ENCODE results near the gene FAM174C. TPM values are rescaled to one million over a fixed set of nuclear protein-coding genes. Genes with fewer than 3 reads are reported as not detected.

The FAM174C gene
- total and polyA plus RNA-seq, 10 donors: 35.8 to 134 (median 46.6) TPM

DNA sequence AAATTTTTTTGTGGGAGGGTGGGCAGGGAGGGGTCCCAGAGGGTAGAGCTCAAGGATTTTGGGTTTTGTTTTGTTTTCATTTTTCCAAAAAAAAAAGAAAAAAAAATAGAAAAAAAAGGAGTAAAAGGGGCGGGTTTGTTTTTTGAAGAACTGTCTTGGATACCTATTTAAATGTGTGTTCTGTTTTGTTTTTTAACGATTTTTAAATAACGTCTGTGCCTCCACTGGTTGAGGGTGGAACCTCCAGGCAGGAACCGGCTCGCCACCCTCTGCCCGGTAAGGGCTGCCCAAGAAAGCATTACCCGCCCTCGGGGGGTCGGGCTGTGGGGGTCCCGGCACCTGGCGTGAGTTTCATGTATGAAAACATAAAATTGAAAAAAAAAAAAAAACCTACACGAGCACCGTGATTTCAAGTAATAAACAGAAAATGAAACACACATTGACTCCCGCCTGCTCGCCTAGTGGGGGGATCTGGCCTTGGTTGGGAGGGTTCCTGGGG, 16.6 kb upstream of the FAM174C start:
- Histone ChIP-seq H3K4me3 (peak overlapping the region; percentile 25 to 80 (median 64)), H3K4me1 (peaks cover 82 to 100% (median 98%) of the 10 kb centered on the region in 6 donors), H3K27ac (peak overlapping the region; percentile 93 to 100 (median 99)), H3K36me3 (peaks cover 8 to 52% (median 44%) of the 10 kb centered on the region in 6 donors), H3K9me3 (no peaks in the 10 kb centered on the region), H3K27me3 (replicated peaks in 1 of 7) (no peaks in the 10 kb centered on the region)
- intact Hi-C loops (cut with DNase I; ENCODE audit: low total_unique reads): no loop called here
- WGBS, 5 donors: 2 to 4% (median 3%) methylated on average over 15 of the region's 15 CpGs
- DNase-seq: no peak
- TF ChIP-seq POLR2AphosphoS5 (IDR thresholded peaks at IDR 0.05) (no peak), POLR2A (IDR thresholded peaks at IDR 0.05) (no peak)
- TF ChIP-seq, protein P1, sequence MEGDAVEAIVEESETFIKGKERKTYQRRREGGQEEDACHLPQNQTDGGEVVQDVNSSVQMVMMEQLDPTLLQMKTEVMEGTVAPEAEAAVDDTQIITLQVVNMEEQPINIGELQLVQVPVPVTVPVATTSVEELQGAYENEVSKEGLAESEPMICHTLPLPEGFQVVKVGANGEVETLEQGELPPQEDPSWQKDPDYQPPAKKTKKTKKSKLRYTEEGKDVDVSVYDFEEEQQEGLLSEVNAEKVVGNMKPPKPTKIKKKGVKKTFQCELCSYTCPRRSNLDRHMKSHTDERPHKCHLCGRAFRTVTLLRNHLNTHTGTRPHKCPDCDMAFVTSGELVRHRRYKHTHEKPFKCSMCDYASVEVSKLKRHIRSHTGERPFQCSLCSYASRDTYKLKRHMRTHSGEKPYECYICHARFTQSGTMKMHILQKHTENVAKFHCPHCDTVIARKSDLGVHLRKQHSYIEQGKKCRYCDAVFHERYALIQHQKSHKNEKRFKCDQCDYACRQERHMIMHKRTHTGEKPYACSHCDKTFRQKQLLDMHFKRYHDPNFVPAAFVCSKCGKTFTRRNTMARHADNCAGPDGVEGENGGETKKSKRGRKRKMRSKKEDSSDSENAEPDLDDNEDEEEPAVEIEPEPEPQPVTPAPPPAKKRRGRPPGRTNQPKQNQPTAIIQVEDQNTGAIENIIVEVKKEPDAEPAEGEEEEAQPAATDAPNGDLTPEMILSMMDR (IDR thresholded peaks at IDR 0.05 in 8 of 11, conservative IDR thresholded peaks at IDR 0.05 in 3 of 11): peak in 2 of 11 experiments; percentile 28 to 31

DNA sequence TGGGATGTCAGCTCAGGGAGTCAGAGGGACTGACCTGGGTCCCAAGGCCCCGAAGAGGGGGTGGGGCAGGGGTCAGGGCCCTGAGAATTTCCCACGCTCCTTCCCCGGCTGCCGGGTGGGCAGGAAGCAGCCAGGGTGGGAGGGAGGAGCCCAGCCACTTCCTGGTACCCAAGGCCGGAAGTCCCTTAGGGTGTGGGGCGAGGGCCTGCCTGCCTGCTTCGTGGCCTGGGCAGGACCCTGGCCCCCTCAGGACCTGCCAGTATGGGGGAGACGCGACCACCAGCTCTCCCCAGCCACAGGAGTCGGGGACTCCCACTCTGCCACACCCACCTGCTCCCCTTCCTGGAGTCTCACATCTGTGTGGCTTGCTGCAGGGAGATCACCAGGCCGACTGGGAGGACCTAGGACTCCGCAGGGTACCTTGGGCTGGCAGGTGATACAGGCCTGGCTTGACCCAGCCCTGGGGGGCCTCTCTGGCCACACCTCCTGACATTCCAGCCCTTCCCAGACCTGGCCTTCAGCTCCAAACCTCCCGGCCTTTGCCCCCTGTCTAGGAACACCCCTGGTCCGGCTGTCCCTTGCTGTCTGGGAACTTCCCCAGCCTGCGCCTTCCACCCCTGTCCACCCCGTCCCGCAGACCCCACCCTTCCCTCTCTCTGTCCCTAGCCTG, 16.0 kb upstream of the FAM174C start:
- intact Hi-C loops (cut with DNase I; ENCODE audit: low total_unique reads): no loop called here
- Histone ChIP-seq H3K9me3 (no peaks in the 10 kb centered on the region), H3K27me3 (replicated peaks in 1 of 7) (no peaks in the 10 kb centered on the region), H3K36me3 (peaks cover 8 to 47% (median 38%) of the 10 kb centered on the region in 6 donors), H3K4me1 (peaks cover 79 to 100% (median 98%) of the 10 kb centered on the region in 6 donors), H3K27ac (peak overlapping the region; percentile 93 to 100 (median 99)), H3K4me3 (peak overlapping the region; percentile 25 to 80 (median 64))
- DNase-seq: peak; percentile 98
- WGBS, 5 donors: 3 to 7% (median 5%) methylated on average over 10 to 17 of the region's 17 CpGs
- TF ChIP-seq, protein P1 (IDR thresholded peaks at IDR 0.05 in 8 of 11, conservative IDR thresholded peaks at IDR 0.05 in 3 of 11): peak in 3 of 11 experiments; percentile 6 to 21 (median 9)
- TF ChIP-seq POLR2A (IDR thresholded peaks at IDR 0.05) (peak; percentile 43 to 90 (median 48)), POLR2AphosphoS5 (IDR thresholded peaks at IDR 0.05) (peak; percentile 97 to 99 (median 97))

- Histone ChIP-seq H3K4me3 (peak overlapping the region; percentile 32 to 80 (median 65)), H3K4me1 (peaks cover 79 to 100% (median 98%) of the 10 kb centered on the region in 6 donors)
- peak; percentile 95 for DNase-seq
These were observed 15.2 kb upstream of the FAM174C start for GRCh38 chr19:1259876-1260748.

More at GRCh38 chr19:1259876-1260748, 15.2 kb upstream of the FAM174C start:
- intact Hi-C loops (cut with DNase I; ENCODE audit: low total_unique reads): no loop called here
- 4% methylated on average over 18 to 33 of the region's 33 CpGs for WGBS, 5 donors
- TF ChIP-seq POLR2A (IDR thresholded peaks at IDR 0.05) (no peak), POLR2AphosphoS5 (IDR thresholded peaks at IDR 0.05) (peak; percentile 62 to 93 (median 66))
- TF ChIP-seq, protein P1 (IDR thresholded peaks at IDR 0.05 in 8 of 11, conservative IDR thresholded peaks at IDR 0.05 in 3 of 11): peak in 3 of 11 experiments; percentile 9 to 24 (median 9)
- Histone ChIP-seq H3K27ac (peak overlapping the region; percentile 93 to 100 (median 99)), H3K36me3 (peaks cover 8 to 39% (median 31%) of the 10 kb centered on the region in 6 donors), H3K9me3 (no peaks in the 10 kb centered on the region), H3K27me3 (replicated peaks in 1 of 7) (no peaks in the 10 kb centered on the region)

Data from spleen (tissue), 11 donors.